Immature natural killer cell (primary cell): ENCODE data around the gene ZNF800. TPM values are rescaled to one million over a fixed set of nuclear protein-coding genes. Genes with fewer than 3 reads are reported as not detected.

Experiments used
- DNase-seq, 3 donors: peaks; one replicate each; pipeline ENCODE4 v3.0.0; 2022; ENCODE audit warnings: mixed read lengths in 1 of 3
- H3K27ac Mint-ChIP-seq, 6 donors: one replicate each; pipeline ENCODE4 v1.8.0; 2020; ENCODE audit warnings: mixed read lengths in 6 of 6, mild to moderate bottlenecking in 5 of 6, inconsistent platforms in 4 of 6, moderate library complexity in 3 of 6
- H3K27me3 Mint-ChIP-seq, 3 donors: one replicate each; pipeline ENCODE4 v1.8.0; 2020 to 2021; ENCODE audit warnings: low read depth in 3 of 3, mild to moderate bottlenecking in 3 of 3, mixed read lengths in 3 of 3, moderate library complexity in 3 of 3, inconsistent platforms in 1 of 3
- H3K36me3 Mint-ChIP-seq, 3 donors: one replicate each; pipeline ENCODE4 v1.8.0; 2020; ENCODE audit warnings: mixed read lengths in 3 of 3, inconsistent platforms in 2 of 3, mild to moderate bottlenecking in 2 of 3
- H3K4me1 Mint-ChIP-seq, 2 donors: one replicate each; pipeline ENCODE4 v1.8.0; 2020; ENCODE audit warnings: inconsistent platforms in 2 of 2, mild to moderate bottlenecking in 2 of 2, mixed read lengths in 2 of 2, moderate library complexity in 1 of 2
- H3K4me3 Mint-ChIP-seq, 5 donors: one replicate each; pipeline ENCODE4 v1.8.0; 2020; ENCODE audit warnings: mild to moderate bottlenecking in 5 of 5, mixed read lengths in 5 of 5, inconsistent platforms in 3 of 5, moderate library complexity in 3 of 5
- H3K9me3 Mint-ChIP-seq, 6 donors: one replicate each; pipeline ENCODE4 v1.8.0; 2020; ENCODE audit warnings: mild to moderate bottlenecking in 6 of 6, mixed read lengths in 6 of 6, inconsistent platforms in 4 of 6, moderate library complexity in 3 of 6
- polyA plus RNA-seq, 3 donors: library from polyadenylated mRNA; unstranded; fragments of 300-500 nt; fragmentation: Illumina TruSeq; gene quantifications; one replicate each; pipeline ENCODE4 v1.2.3, GENCODE V29; 2021

Gene ZNF800
- polyA plus RNA-seq, 3 donors from 2014 or later = 32.6 to 67.8 (median 33.4) TPM

DNA sequence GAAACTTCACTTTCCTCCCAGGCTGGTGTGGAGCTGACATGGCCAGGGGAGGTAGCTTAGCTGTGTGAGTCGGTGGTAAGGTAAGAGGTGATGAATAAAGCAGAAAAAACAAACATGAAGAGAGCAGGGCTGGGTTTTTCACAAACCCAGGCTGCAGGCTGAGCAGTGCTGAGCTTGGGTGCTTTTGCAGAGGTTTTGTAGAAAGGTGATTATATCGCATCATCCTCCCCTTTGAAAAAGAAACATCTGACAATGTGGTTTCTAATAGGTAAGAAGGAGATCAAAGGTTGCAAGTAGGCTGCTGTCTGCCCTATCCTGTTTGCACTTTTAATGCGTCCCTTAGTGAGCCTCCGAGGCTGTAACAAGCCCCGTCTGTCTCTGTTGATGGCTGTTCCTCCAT lies 70.2 kb downstream of the ZNF800 start:
- no peak overlapping the region for H3K4me3 Mint-ChIP-seq
- H3K4me1 Mint-ChIP-seq = no peaks in the 10 kb centered on the region
- no peak overlapping the region for H3K27ac Mint-ChIP-seq
- no peaks in the 10 kb centered on the region for H3K36me3 Mint-ChIP-seq
- H3K9me3 Mint-ChIP-seq = peaks cover 0 to 1% (median 0%) of the 10 kb centered on the region in 6 donors
- H3K27me3 Mint-ChIP-seq = peaks cover 3 to 12% (median 6%) of the 10 kb centered on the region in 3 donors
- DNase-seq = no peak

DNA sequence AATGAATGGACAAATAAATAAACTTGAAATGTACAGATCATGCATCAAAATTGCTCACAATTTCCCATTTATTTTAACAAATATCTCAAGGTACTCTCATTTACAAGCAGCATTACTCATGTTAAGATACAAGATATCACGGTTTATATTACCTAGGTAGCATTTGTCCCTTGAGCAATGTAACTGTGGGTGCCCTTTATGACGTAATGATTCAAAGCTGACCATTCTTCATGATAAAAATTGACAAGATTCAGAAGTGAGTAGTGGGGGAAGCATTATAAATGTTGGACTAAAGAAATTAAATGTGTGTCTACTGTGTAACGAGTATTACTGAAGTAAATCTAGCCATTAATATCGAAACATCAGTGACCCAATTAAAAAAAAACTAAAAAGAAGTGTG lies 71.5 kb downstream of the ZNF800 start:
- H3K4me1 Mint-ChIP-seq = no peaks in the 10 kb centered on the region
- H3K27me3 Mint-ChIP-seq = peaks cover 3 to 13% (median 4%) of the 10 kb centered on the region in 3 donors
- no peak overlapping the region for H3K27ac Mint-ChIP-seq
- no peak for DNase-seq
- no peaks in the 10 kb centered on the region for H3K36me3 Mint-ChIP-seq
- H3K9me3 Mint-ChIP-seq = peaks cover 0 to 1% (median 0%) of the 10 kb centered on the region in 6 donors
- H3K4me3 Mint-ChIP-seq = no peak overlapping the region

Other genes starting within 250 kb of the ZNF800 start
- not detected for gene GRM8, start 139.8 kb downstream of the ZNF800 start, polyA plus RNA-seq
- 10 to 100 TPM in 1 of 3 donors, 1 to 10 TPM in 2; 4.8 to 20.1 (median 8.2) TPM for gene GCC1, start 192.9 kb upstream of the ZNF800 start, polyA plus RNA-seq
- 100 to 1,000 TPM; 213 to 272 (median 263) TPM for gene ARF5, start 195.7 kb upstream of the ZNF800 start, polyA plus RNA-seq
- gene FSCN3, start 201.0 kb upstream of the ZNF800 start, polyA plus RNA-seq = 1 to 10 TPM in 2 of 3 donors, not detected in 1; 1.2 to 1.5 TPM
- gene PAX4, start 225.4 kb upstream of the ZNF800 start, polyA plus RNA-seq = not detected